ENCODE results near the gene GTPBP2.
"Not testable (repeated sequence)": the region's sequence is repeated elsewhere in the genome, so short reads cannot be mapped to it uniquely, and the experiment has no call there.

Gene GTPBP2

DNA sequence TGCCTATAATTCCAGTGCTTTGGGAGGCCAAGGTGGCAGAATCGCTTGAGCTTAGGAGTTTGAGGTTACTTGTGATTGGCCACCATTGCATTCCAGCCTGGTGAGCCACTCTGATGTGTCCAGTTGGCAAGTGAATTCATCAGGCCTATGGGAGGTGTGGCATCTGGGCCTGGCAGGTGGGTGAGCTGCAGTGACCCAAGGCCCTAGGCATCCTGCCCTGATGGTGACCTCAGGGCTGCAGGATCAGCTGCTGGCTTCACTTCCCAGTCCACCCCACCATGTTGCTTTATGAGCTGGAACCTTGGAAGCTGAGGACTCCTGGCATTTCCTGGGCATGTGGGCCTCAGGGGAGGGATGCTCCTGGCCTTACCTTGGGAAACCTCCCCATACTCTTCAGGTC is 36.3 kb upstream of the GTPBP2 start:
- TF ChIP-seq, protein P1, sequence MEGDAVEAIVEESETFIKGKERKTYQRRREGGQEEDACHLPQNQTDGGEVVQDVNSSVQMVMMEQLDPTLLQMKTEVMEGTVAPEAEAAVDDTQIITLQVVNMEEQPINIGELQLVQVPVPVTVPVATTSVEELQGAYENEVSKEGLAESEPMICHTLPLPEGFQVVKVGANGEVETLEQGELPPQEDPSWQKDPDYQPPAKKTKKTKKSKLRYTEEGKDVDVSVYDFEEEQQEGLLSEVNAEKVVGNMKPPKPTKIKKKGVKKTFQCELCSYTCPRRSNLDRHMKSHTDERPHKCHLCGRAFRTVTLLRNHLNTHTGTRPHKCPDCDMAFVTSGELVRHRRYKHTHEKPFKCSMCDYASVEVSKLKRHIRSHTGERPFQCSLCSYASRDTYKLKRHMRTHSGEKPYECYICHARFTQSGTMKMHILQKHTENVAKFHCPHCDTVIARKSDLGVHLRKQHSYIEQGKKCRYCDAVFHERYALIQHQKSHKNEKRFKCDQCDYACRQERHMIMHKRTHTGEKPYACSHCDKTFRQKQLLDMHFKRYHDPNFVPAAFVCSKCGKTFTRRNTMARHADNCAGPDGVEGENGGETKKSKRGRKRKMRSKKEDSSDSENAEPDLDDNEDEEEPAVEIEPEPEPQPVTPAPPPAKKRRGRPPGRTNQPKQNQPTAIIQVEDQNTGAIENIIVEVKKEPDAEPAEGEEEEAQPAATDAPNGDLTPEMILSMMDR (IDR thresholded peaks at IDR 0.05; ENCODE audit: low read depth, low read length, poor library complexity, severe bottlenecking), result no peak
- no peak for TF ChIP-seq EZH2phosphoT487 (IDR thresholded peaks at IDR 0.05; ENCODE audit: borderline replicate concordance, low read length)
- Histone ChIP-seq H3K9me3 (ENCODE audit: control insufficient read depth, insufficient read depth, low read length) (no peaks in the 10 kb centered on the region), H3K4me1 (ENCODE audit: control insufficient read depth, low read length) (peaks cover 14% of the 10 kb centered on the region), H3F3A (ENCODE audit: control insufficient read depth, insufficient read depth) (no peaks in the 10 kb centered on the region), H3K27me3 (ENCODE audit: control insufficient read depth, low read length) (no peaks in the 10 kb centered on the region), H3K79me2 (ENCODE audit: control insufficient read depth, low read length) (no peaks in the 10 kb centered on the region), H3K4me2 (ENCODE audit: low read length) (no peak overlapping the region), H3K9me2 (replicated peaks; ENCODE audit: control insufficient read depth, low read length) (no peaks in the 10 kb centered on the region), H3K36me3 (ENCODE audit: control insufficient read depth, low read length) (no peaks in the 10 kb centered on the region), H3K4me3 (ENCODE audit: low read length) (no peak overlapping the region), H3K27ac (ENCODE audit: low read depth, low read length) (no peak overlapping the region), H4K20me1 (ENCODE audit: control insufficient read depth, insufficient read depth, low read depth, low read length) (no peaks in the 10 kb centered on the region)

DNA sequence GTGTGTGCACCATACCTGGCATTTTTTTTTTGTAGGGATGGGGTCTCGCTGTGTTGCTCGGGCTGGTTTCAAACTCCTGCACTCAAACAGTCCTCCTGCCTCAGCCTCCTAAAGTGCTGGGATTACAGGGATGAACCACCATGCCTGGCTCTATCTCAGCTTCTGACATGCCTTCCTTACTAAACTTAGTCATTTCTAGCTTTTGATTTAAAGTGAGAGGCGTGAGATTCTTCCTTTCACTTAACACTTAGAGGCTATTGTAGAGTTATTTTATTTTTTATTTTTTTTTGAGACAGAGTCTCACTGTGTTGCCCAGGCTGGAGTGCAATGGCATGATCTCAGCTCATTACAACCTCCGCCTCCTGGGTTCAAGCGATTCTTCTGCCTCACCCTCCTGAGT is 33.9 kb upstream of the GTPBP2 start:
- not testable (repeated sequence) for H3K4me1 ChIP-seq (ENCODE audit: control insufficient read depth, low read length); H3K36me3 ChIP-seq (ENCODE audit: control insufficient read depth, low read length)

DNA sequence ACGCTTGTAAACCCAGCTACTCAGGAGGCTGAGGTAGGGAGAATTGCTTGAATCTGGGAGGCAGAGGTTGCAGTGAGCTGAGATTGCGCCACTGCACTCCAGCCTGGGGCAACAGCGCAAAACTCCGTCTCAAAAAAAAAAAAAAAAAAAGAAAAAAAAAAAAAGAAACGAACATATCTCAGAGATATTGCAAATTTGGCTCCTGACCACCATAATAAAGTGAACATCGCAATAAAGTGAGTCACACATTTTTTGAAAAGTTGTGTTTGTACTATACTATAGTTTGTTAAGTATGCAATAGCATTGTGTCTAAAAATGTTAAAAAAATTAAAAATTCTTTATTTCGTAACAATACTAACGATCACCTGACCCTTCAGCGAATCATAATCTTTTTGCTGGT is 29.1 kb upstream of the GTPBP2 start:
- H3K9me2 ChIP-seq (replicated peaks; ENCODE audit: control insufficient read depth, low read length), result no peaks in the 10 kb centered on the region
- H3F3A ChIP-seq (ENCODE audit: control insufficient read depth, insufficient read depth), result no peaks in the 10 kb centered on the region; the same call in 1 of the 2 replicates
- no peaks in the 10 kb centered on the region for H3K36me3 ChIP-seq (ENCODE audit: control insufficient read depth, low read length)
- no peaks in the 10 kb centered on the region for H3K79me2 ChIP-seq (ENCODE audit: control insufficient read depth, low read length)
- H3K27me3 ChIP-seq (ENCODE audit: control insufficient read depth, low read length), result no peaks in the 10 kb centered on the region
- no peak overlapping the region for H3K4me2 ChIP-seq (ENCODE audit: low read length)
- H3K27ac ChIP-seq (ENCODE audit: low read depth, low read length), result no peak overlapping the region
- no peak overlapping the region for H3K4me3 ChIP-seq (ENCODE audit: low read length)
- no peak for TF ChIP-seq EZH2phosphoT487 (IDR thresholded peaks at IDR 0.05; ENCODE audit: borderline replicate concordance, low read length)
- TF ChIP-seq, protein P1 (IDR thresholded peaks at IDR 0.05; ENCODE audit: low read depth, low read length, poor library complexity, severe bottlenecking), result no peak
- H3K4me1 ChIP-seq (ENCODE audit: control insufficient read depth, low read length), result no peaks in the 10 kb centered on the region
- no peaks in the 10 kb centered on the region for H3K9me3 ChIP-seq (ENCODE audit: control insufficient read depth, insufficient read depth, low read length)
- H4K20me1 ChIP-seq (ENCODE audit: control insufficient read depth, insufficient read depth, low read depth, low read length), result no peaks in the 10 kb centered on the region

More for the DNA sequence above, 33.9 kb upstream of the GTPBP2 start:
- H3K27me3 ChIP-seq (ENCODE audit: control insufficient read depth, low read length); H3K4me3 ChIP-seq (ENCODE audit: low read length); H3K9me3 ChIP-seq (ENCODE audit: control insufficient read depth, insufficient read depth, low read length); H3F3A ChIP-seq (ENCODE audit: control insufficient read depth, insufficient read depth); H3K79me2 ChIP-seq (ENCODE audit: control insufficient read depth, low read length); H4K20me1 ChIP-seq (ENCODE audit: control insufficient read depth, insufficient read depth, low read depth, low read length); H3K27ac ChIP-seq (ENCODE audit: low read depth, low read length); H3K4me2 ChIP-seq (ENCODE audit: low read length); H3K9me2 ChIP-seq (replicated peaks; ENCODE audit: control insufficient read depth, low read length): not testable (repeated sequence)

DNA sequence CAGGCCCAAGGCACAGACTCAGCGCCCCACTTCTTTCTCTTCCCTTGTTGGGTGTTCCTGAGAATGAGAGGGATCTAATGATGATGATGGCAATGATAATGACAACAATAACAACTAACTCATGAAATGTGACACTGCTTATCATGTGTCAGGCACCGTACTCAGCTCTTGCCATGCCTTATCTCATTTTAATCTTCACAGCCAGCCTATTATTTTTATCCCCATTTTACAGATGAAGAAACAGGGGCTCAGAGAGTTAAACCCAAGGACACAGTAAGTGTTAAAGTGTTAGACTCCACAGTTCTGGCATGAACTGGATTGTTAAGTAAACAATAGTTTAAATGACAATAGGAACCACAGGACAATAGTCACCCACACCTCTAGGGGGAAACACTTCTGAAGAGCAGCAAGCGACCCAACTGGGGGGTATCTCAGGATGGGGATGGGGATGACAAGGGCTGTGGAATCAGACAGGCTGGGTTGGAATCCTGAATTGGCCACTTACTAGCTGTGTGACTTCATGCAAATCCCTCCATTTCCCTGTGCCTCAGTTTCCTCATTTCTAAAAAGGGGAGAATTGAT is 28.2 kb upstream of the GTPBP2 start:
- Histone ChIP-seq H3K4me3 (ENCODE audit: low read length) (no peak overlapping the region), H3K36me3 (ENCODE audit: control insufficient read depth, low read length) (no peaks in the 10 kb centered on the region), H4K20me1 (ENCODE audit: control insufficient read depth, insufficient read depth, low read depth, low read length) (no peaks in the 10 kb centered on the region), H3K79me2 (ENCODE audit: control insufficient read depth, low read length) (no peaks in the 10 kb centered on the region), H3K4me1 (ENCODE audit: control insufficient read depth, low read length) (no peaks in the 10 kb centered on the region), H3K9me2 (replicated peaks; ENCODE audit: control insufficient read depth, low read length) (no peaks in the 10 kb centered on the region), H3K9me3 (ENCODE audit: control insufficient read depth, insufficient read depth, low read length) (no peaks in the 10 kb centered on the region), H3K4me2 (ENCODE audit: low read length) (no peak overlapping the region), H3K27me3 (ENCODE audit: control insufficient read depth, low read length) (no peaks in the 10 kb centered on the region), H3F3A (ENCODE audit: control insufficient read depth, insufficient read depth) (no peaks in the 10 kb centered on the region; the same call in 1 of the 2 replicates), H3K27ac (ENCODE audit: low read depth, low read length) (no peak overlapping the region)
- no peak for TF ChIP-seq EZH2phosphoT487 (IDR thresholded peaks at IDR 0.05; ENCODE audit: borderline replicate concordance, low read length)
- TF ChIP-seq, protein P1 (IDR thresholded peaks at IDR 0.05; ENCODE audit: low read depth, low read length, poor library complexity, severe bottlenecking), result peak; percentile 12

DNA sequence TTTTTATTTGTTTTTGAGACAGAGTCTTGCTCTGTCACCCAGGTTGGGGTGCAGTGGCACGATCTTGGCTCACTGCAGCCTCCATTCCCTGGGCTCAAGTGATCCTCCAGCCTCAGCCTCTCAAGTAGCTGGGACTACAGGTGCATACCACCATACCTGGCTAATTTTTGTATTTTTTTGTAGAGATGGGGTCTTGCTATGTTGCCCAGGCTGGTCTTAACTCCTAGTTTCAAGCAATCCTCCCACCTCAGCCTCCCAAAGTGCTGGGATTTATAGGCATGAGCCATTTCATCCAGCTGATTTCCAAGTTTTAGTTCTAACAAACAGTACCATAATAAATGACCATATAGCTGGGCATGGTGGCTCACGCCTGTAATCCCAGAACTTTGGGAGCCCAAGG is 23.8 kb upstream of the GTPBP2 start:
- H3F3A ChIP-seq (ENCODE audit: control insufficient read depth, insufficient read depth); H3K4me2 ChIP-seq (ENCODE audit: low read length); H3K27ac ChIP-seq (ENCODE audit: low read depth, low read length): not testable (repeated sequence)

More for the DNA sequence above, 23.8 kb upstream of the GTPBP2 start:
- not testable (repeated sequence) for H3K9me2 ChIP-seq (replicated peaks; ENCODE audit: control insufficient read depth, low read length); H3K36me3 ChIP-seq (ENCODE audit: control insufficient read depth, low read length); H3K9me3 ChIP-seq (ENCODE audit: control insufficient read depth, insufficient read depth, low read length); H3K4me3 ChIP-seq (ENCODE audit: low read length); H3K79me2 ChIP-seq (ENCODE audit: control insufficient read depth, low read length); H4K20me1 ChIP-seq (ENCODE audit: control insufficient read depth, insufficient read depth, low read depth, low read length); H3K4me1 ChIP-seq (ENCODE audit: control insufficient read depth, low read length); H3K27me3 ChIP-seq (ENCODE audit: control insufficient read depth, low read length)

All from DOHH2 (cell line).